ENCODE measurements around the gene SGTB.

DNA sequence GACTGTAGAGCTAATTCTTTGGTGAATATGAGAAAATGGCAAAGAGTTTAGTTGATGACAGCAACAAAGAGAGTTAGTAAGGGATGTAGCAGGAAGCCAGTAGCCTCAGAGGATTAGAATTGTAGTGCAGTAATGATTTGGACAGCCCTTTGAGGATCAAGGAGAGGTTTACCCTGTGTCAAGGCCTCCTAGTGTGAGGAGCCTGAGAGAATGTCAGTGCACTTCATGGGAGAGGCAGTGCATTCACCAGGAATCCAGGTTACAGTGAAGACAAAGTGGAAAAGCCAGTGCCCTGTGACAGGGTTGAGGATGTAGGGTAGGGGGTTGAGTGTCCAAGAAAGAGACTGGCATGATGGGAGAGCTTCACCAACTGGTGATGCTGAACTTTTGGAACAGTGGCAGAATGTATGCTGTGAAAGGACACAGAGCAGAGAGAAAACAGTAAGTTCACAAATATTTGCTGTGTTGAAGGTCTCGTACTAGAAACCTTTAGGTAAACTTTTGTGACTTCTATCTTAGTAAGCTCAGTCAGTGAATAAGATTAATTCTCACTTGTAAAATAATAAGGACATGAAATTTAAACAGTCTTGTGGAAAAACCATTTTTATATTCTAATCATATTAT lies 27.4 kb upstream of the SGTB start:
- TF ChIP-seq, protein P1, sequence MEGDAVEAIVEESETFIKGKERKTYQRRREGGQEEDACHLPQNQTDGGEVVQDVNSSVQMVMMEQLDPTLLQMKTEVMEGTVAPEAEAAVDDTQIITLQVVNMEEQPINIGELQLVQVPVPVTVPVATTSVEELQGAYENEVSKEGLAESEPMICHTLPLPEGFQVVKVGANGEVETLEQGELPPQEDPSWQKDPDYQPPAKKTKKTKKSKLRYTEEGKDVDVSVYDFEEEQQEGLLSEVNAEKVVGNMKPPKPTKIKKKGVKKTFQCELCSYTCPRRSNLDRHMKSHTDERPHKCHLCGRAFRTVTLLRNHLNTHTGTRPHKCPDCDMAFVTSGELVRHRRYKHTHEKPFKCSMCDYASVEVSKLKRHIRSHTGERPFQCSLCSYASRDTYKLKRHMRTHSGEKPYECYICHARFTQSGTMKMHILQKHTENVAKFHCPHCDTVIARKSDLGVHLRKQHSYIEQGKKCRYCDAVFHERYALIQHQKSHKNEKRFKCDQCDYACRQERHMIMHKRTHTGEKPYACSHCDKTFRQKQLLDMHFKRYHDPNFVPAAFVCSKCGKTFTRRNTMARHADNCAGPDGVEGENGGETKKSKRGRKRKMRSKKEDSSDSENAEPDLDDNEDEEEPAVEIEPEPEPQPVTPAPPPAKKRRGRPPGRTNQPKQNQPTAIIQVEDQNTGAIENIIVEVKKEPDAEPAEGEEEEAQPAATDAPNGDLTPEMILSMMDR (IDR thresholded peaks at IDR 0.05) = no peak
- TF ChIP-seq POLR2AphosphoS5 (IDR thresholded peaks at IDR 0.05) = no peak
